Fibroblast of skin of back (primary cell): Measurements from ENCODE around the gene GIPC2.
"Not testable (repeated sequence)": the region's sequence is repeated elsewhere in the genome, so short reads cannot be mapped to it uniquely, and the experiment has no call there.

ENCODE experiments used
- DNase-seq: peaks from one replicate; pipeline ENCODE4 v3.0.0-alpha.2; 2013

GIPC2 gene

GRCh38 chr1:78038071-78038470 lies 7.7 kb upstream of the GIPC2 start:
- DNase-seq = peak; percentile 26

GRCh38 chr1:78038491-78038939 lies 7.3 kb upstream of the GIPC2 start:
- peak; percentile 38 for DNase-seq

- DNase-seq = no peak
Observed at GRCh38 chr1:78040484-78041089, 5.2 kb upstream of the GIPC2 start.

GRCh38 chr1:78043436-78043835 lies 2.3 kb upstream of the GIPC2 start:
- DNase-seq = no peak

- no peak for DNase-seq
Observed at GRCh38 chr1:78044796-78045562, 787 bp upstream of the GIPC2 start.

- no peak for DNase-seq
Observed at GRCh38 chr1:78045563-78045925, 222 bp upstream of the GIPC2 start.

GRCh38 chr1:78047106-78047505 lies 1.3 kb downstream of the GIPC2 start:
- no peak for DNase-seq

- DNase-seq = no peak
Observed at GRCh38 chr1:78047631-78048030, 1.9 kb downstream of the GIPC2 start.

GRCh38 chr1:78048446-78048845 lies 2.7 kb downstream of the GIPC2 start:
- DNase-seq = no peak

GRCh38 chr1:78049396-78049795 lies 3.6 kb downstream of the GIPC2 start:
- DNase-seq = no peak

- no peak for DNase-seq
Observed at GRCh38 chr1:78051005-78051404, 5.2 kb downstream of the GIPC2 start.

GRCh38 chr1:78052685-78053405 lies 7.1 kb downstream of the GIPC2 start:
- DNase-seq = no peak

GRCh38 chr1:78053498-78053897 lies 7.7 kb downstream of the GIPC2 start:
- no peak for DNase-seq

- DNase-seq = peak; percentile 52
Observed at GRCh38 chr1:78054559-78054958, 8.8 kb downstream of the GIPC2 start.

- no peak for DNase-seq
Observed at GRCh38 chr1:78054972-78055371, 9.2 kb downstream of the GIPC2 start.

GRCh38 chr1:78055565-78056132 lies 9.9 kb downstream of the GIPC2 start:
- no peak for DNase-seq

GRCh38 chr1:78058670-78059069 lies 12.9 kb downstream of the GIPC2 start:
- peak; percentile 59 for DNase-seq

- DNase-seq = no peak
Observed at GRCh38 chr1:78060857-78061563, 15.2 kb downstream of the GIPC2 start.

GRCh38 chr1:78061825-78062523 lies 16.2 kb downstream of the GIPC2 start:
- DNase-seq = peak; percentile 88

- DNase-seq = not testable (repeated sequence)
Observed at GRCh38 chr1:78064886-78065285, 19.1 kb downstream of the GIPC2 start.

GRCh38 chr1:78068681-78069283 lies 23.0 kb downstream of the GIPC2 start:
- DNase-seq = no peak

GRCh38 chr1:78069784-78070183 lies 24.0 kb downstream of the GIPC2 start:
- DNase-seq = no peak
